ENCODE results near the gene ERG.

DNA sequence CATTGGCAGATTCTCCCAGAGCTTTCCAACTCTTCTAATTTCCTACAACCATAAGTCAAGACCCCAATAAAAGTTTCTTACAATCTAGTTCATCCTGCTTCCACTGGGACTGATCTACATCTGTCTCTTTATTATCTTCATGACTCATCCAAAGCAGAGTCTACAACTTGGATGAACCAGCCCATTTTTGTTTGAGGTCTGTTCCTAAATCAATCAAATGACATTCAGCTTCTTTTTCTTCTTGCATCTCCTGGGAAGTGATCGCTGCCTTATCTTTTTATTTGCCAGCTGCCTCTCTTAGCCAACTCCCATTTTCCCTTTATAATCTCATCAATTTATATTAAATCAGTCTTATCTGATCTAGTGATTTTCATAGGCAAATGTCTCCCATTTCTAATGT, 105.6 kb downstream of the ERG start:
- no peak for TF ChIP-seq CTCF (conservative IDR thresholded peaks at IDR 0.05 in 1 of 2, IDR thresholded peaks at IDR 0.05 in 1 of 2; ENCODE audit: low read depth in 1 of 2, low read length in 2 of 2)
- TF ChIP-seq EZH2 (IDR thresholded peaks at IDR 0.05; ENCODE audit: low read length, missing control alignments) = no peak

All from fibroblast of lung (primary cell).